ENCODE results near the gene DNAJC18.

DNA sequence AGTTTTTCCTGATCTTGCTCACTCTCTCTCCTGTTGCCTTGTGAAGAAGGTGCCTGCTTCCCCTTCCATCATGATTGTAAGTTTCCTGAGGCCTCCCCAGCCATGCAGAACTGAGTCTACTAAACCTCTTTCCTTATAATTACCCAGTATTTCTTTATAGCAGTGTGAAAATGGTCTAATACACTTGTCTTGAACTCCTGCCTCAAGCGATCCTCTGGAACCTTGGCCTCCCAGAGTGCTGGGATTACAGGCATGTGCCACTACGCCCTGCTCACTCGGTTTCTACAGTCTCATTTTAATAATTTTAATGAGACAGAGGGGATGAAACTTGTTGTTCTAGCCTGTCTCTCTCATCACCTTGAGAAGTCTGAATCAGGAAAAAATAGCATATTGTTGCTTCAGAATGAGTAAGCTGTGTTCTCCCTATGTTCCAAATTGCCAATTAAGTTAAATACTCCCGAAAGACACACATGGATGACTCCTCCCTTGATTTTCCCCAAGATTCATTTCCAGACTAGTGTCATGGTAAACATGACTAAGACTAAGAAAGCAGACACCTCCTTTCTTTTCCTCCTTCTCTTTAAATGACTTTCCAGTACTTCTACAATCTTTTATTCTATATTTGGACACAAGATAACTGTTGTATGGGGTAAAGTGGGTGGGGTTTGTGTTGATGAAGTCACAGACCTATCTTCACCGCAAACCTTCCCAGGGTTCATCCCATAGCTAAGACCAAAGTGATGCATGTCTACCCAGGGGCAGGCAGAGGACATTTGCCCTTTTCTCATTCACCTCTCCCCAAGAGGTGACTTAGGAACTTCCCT lies 7.8 kb upstream of the DNAJC18 start:
- TF ChIP-seq, protein P1, sequence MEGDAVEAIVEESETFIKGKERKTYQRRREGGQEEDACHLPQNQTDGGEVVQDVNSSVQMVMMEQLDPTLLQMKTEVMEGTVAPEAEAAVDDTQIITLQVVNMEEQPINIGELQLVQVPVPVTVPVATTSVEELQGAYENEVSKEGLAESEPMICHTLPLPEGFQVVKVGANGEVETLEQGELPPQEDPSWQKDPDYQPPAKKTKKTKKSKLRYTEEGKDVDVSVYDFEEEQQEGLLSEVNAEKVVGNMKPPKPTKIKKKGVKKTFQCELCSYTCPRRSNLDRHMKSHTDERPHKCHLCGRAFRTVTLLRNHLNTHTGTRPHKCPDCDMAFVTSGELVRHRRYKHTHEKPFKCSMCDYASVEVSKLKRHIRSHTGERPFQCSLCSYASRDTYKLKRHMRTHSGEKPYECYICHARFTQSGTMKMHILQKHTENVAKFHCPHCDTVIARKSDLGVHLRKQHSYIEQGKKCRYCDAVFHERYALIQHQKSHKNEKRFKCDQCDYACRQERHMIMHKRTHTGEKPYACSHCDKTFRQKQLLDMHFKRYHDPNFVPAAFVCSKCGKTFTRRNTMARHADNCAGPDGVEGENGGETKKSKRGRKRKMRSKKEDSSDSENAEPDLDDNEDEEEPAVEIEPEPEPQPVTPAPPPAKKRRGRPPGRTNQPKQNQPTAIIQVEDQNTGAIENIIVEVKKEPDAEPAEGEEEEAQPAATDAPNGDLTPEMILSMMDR (IDR thresholded peaks at IDR 0.05) = no peak
- TF ChIP-seq POLR2AphosphoS5 (IDR thresholded peaks at IDR 0.05; ENCODE audit: insufficient read depth in 1 of 2, low read depth in 1 of 2) = no peak

Measured in vagina (tissue), 2 donors.